ENCODE measurements around the gene LYZL4.

LYZL4 gene

GRCh38 chr3:42412526-42413155 lies 2.2 kb upstream of the LYZL4 start:
- no peak overlapping the region for H2AFZ ChIP-seq (ENCODE audit: low read depth, low read length)
- peaks cover 3% of the 10 kb centered on the region for H3K27me3 ChIP-seq (ENCODE audit: insufficient read depth, low read length)
- no peaks in the 10 kb centered on the region for H3K36me3 ChIP-seq (ENCODE audit: insufficient read depth, low read length)
- H3K4me3 ChIP-seq (ENCODE audit: low read length) = no peak overlapping the region
- no peaks in the 10 kb centered on the region for H3K9me3 ChIP-seq (ENCODE audit: low read length)
- no peaks in the 10 kb centered on the region for H3K4me1 ChIP-seq (ENCODE audit: insufficient read depth, low read length)

- Histone ChIP-seq H3K36me3 (ENCODE audit: insufficient read depth, low read length) (no peaks in the 10 kb centered on the region), H2AFZ (ENCODE audit: low read depth, low read length) (no peak overlapping the region), H3K4me1 (ENCODE audit: insufficient read depth, low read length) (no peaks in the 10 kb centered on the region), H3K9me3 (ENCODE audit: low read length) (no peaks in the 10 kb centered on the region), H3K4me3 (ENCODE audit: low read length) (no peak overlapping the region), H3K27me3 (ENCODE audit: insufficient read depth, low read length) (no peaks in the 10 kb centered on the region)
These were observed 1.0 kb upstream of the LYZL4 start for GRCh38 chr3:42411429-42411828.

DNA sequence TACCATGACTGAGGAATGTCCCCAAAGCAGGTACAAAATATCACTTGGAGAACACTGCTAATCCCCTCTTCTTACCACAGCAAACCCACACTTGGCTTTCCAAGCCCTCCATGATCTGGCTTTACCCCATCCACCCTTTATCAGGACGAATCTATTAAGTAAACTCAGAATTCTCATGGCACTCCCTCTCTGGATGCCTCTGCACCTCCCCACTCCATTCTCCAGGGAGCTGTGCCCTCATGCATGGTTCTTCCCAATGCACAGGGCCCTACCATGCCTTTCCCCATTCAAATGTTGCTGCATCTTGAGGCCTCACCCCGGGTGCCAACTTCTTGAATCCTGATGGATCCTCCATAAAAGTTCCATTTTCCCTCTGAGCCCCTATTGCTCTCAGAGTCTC lies 2.3 kb downstream of the LYZL4 start:
- H3K4me1 ChIP-seq (ENCODE audit: insufficient read depth, low read length) = no peaks in the 10 kb centered on the region
- H3K36me3 ChIP-seq (ENCODE audit: insufficient read depth, low read length) = no peaks in the 10 kb centered on the region
- no peaks in the 10 kb centered on the region for H3K27me3 ChIP-seq (ENCODE audit: insufficient read depth, low read length)
- H3K4me3 ChIP-seq (ENCODE audit: low read length) = no peak overlapping the region
- no peak overlapping the region for H2AFZ ChIP-seq (ENCODE audit: low read depth, low read length)
- no peaks in the 10 kb centered on the region for H3K9me3 ChIP-seq (ENCODE audit: low read length)

DNA sequence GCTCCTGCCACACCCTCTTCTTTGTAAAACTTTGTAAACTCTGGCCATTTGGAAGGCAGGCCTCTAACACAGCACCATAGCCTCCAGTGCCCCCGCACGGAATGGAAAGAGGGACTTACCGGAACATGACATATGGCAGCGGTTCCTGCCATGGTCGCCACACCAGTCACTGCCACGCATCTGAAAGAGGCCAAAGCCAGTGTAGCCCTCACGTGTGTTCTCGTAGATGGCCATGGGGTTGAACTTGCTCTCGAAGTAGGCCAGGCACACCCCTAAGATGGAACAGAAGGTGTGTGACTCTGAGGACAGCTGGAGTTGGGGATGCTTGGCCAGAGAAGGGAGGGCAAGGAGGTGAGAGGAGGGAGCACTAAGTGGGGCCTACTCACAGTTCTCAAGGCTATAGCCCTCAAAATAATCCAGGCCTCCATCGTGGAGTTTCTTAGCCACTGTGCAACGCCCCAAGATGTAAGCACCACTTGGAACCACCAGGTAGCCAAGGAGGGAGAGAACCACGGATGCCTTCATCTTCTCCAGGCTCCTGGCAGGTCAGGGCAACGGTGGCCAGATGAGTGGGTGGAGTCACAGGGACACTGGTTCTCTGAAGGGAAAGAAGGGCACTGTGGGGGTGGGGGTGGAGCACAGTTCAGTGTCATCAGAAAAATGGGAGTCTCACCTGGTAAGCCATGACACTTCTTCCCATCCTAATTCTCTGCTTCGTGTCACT lies 3.5 kb downstream of the LYZL4 start:
- H3K36me3 ChIP-seq (ENCODE audit: insufficient read depth, low read length) = no peaks in the 10 kb centered on the region
- H3K4me3 ChIP-seq (ENCODE audit: low read length) = no peak overlapping the region
- H3K4me1 ChIP-seq (ENCODE audit: insufficient read depth, low read length) = no peaks in the 10 kb centered on the region

GRCh38 chr3:42405857-42406256 lies 4.6 kb downstream of the LYZL4 start:
- Histone ChIP-seq H2AFZ (ENCODE audit: low read depth, low read length) (no peak overlapping the region), H3K27me3 (ENCODE audit: insufficient read depth, low read length) (no peaks in the 10 kb centered on the region), H3K9me3 (ENCODE audit: low read length) (no peaks in the 10 kb centered on the region), H3K36me3 (ENCODE audit: insufficient read depth, low read length) (no peaks in the 10 kb centered on the region), H3K4me3 (ENCODE audit: low read length) (no peak overlapping the region), H3K4me1 (ENCODE audit: insufficient read depth, low read length) (no peaks in the 10 kb centered on the region)

More for the DNA sequence above, 3.5 kb downstream of the LYZL4 start:
- Histone ChIP-seq H3K27me3 (ENCODE audit: insufficient read depth, low read length) (no peaks in the 10 kb centered on the region), H2AFZ (ENCODE audit: low read depth, low read length) (no peak overlapping the region), H3K9me3 (ENCODE audit: low read length) (no peaks in the 10 kb centered on the region)

DNA sequence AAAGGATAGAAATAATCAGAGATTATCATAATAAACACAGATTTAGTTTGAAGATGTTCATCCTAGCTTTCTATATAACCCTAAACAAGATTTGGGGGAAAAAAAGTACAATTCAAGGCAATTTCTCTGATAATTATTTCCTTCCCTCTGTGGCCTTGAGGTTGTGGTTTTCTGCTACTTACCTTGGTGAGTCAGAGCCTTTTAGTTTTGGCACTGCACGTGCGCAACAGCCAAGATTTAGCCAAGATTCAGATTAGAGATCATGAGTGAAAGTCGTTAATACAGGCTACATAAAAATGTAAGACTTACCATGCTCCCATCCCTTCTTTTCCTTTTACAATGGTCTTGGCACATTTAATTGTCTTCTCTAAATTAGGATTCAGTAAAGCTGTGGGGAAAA lies 6.7 kb downstream of the LYZL4 start:
- Histone ChIP-seq H2AFZ (ENCODE audit: low read depth, low read length) (no peak overlapping the region), H3K4me1 (ENCODE audit: insufficient read depth, low read length) (no peaks in the 10 kb centered on the region), H3K9me3 (ENCODE audit: low read length) (no peaks in the 10 kb centered on the region), H3K4me3 (ENCODE audit: low read length) (no peak overlapping the region), H3K27me3 (ENCODE audit: insufficient read depth, low read length) (no peaks in the 10 kb centered on the region), H3K36me3 (ENCODE audit: insufficient read depth, low read length) (no peaks in the 10 kb centered on the region)

- no peak overlapping the region for H3K4me3 ChIP-seq (ENCODE audit: low read length)
- H3K9me3 ChIP-seq (ENCODE audit: low read length) = no peaks in the 10 kb centered on the region
- no peak overlapping the region for H2AFZ ChIP-seq (ENCODE audit: low read depth, low read length)
- no peaks in the 10 kb centered on the region for H3K36me3 ChIP-seq (ENCODE audit: insufficient read depth, low read length)
- H3K27me3 ChIP-seq (ENCODE audit: insufficient read depth, low read length) = no peaks in the 10 kb centered on the region
- H3K4me1 ChIP-seq (ENCODE audit: insufficient read depth, low read length) = no peaks in the 10 kb centered on the region
These were observed 7.9 kb downstream of the LYZL4 start for GRCh38 chr3:42402394-42403096.

- H2AFZ ChIP-seq (ENCODE audit: low read depth, low read length) = no peak overlapping the region
- no peak overlapping the region for H3K4me3 ChIP-seq (ENCODE audit: low read length)
- no peaks in the 10 kb centered on the region for H3K27me3 ChIP-seq (ENCODE audit: insufficient read depth, low read length)
- no peaks in the 10 kb centered on the region for H3K36me3 ChIP-seq (ENCODE audit: insufficient read depth, low read length)
- no peaks in the 10 kb centered on the region for H3K9me3 ChIP-seq (ENCODE audit: low read length)
- H3K4me1 ChIP-seq (ENCODE audit: insufficient read depth, low read length) = no peaks in the 10 kb centered on the region
These were observed 12.3 kb downstream of the LYZL4 start for GRCh38 chr3:42398080-42398479.

- Histone ChIP-seq H3K9me3 (ENCODE audit: low read length) (no peaks in the 10 kb centered on the region), H3K36me3 (ENCODE audit: insufficient read depth, low read length) (no peaks in the 10 kb centered on the region), H3K4me1 (ENCODE audit: insufficient read depth, low read length) (no peaks in the 10 kb centered on the region), H3K4me3 (ENCODE audit: low read length) (no peak overlapping the region), H3K27me3 (ENCODE audit: insufficient read depth, low read length) (no peaks in the 10 kb centered on the region), H2AFZ (ENCODE audit: low read depth, low read length) (no peak overlapping the region)
These were observed 12.8 kb downstream of the LYZL4 start for GRCh38 chr3:42397644-42398043.

GRCh38 chr3:42394579-42395288 lies 15.7 kb downstream of the LYZL4 start:
- Histone ChIP-seq H3K36me3 (ENCODE audit: insufficient read depth, low read length) (no peaks in the 10 kb centered on the region), H3K4me1 (ENCODE audit: insufficient read depth, low read length) (no peaks in the 10 kb centered on the region), H3K4me3 (ENCODE audit: low read length) (no peak overlapping the region), H2AFZ (ENCODE audit: low read depth, low read length) (no peak overlapping the region), H3K9me3 (ENCODE audit: low read length) (no peaks in the 10 kb centered on the region), H3K27me3 (ENCODE audit: insufficient read depth, low read length) (no peaks in the 10 kb centered on the region)

DNA sequence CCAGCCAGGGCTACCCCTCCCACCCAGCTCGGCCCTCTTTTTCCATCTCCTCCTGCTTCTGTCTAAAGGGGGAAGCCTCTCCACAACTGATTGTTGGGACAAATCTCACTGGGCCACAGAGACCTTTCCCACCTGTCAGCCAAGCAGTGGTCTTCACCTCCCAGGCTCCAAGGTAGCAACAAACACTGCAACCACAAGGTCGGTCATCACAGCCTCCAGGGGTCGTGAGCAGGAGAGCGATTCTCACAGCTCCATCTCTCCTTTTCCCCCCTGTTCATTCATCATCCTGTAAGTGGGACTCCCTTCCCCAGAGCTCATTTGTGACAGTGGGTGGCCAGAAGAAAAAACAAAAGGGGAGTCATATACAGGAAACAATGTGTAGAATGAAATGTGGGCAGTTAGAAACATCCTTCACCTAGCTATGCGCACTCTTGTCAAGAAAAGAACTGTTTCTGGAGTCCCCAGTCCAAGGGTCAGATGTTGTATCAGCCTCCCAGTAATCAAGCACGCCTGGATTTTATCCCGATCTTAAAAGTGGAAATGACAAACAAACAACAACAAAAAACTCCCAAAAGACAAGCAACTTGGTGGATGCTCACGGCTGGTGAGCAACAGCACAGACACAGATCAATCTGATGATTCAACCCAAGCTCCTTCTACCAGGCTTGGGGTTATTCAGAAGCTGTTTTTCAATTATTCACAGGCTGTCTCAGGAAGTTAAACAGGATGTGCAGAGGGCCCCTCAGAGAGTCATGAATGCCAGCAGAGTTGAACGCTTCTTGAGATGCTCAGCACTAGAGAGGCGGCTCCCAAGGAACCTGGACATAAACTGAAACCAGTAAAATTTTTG lies 22.4 kb downstream of the LYZL4 start:
- H3K36me3 ChIP-seq (ENCODE audit: insufficient read depth, low read length) = no peaks in the 10 kb centered on the region
- H3K9me3 ChIP-seq (ENCODE audit: low read length) = no peaks in the 10 kb centered on the region

GRCh38 chr3:42381551-42382082 lies 28.8 kb downstream of the LYZL4 start:
- Histone ChIP-seq H3K4me3 (ENCODE audit: low read length) (no peak overlapping the region), H3K36me3 (ENCODE audit: insufficient read depth, low read length) (no peaks in the 10 kb centered on the region), H3K4me1 (ENCODE audit: insufficient read depth, low read length) (no peaks in the 10 kb centered on the region), H3K9me3 (ENCODE audit: low read length) (no peaks in the 10 kb centered on the region), H2AFZ (ENCODE audit: low read depth, low read length) (no peak overlapping the region), H3K27me3 (ENCODE audit: insufficient read depth, low read length) (no peaks in the 10 kb centered on the region)

More for the DNA sequence above, 22.4 kb downstream of the LYZL4 start:
- no peaks in the 10 kb centered on the region for H3K27me3 ChIP-seq (ENCODE audit: insufficient read depth, low read length)
- no peak overlapping the region for H3K4me3 ChIP-seq (ENCODE audit: low read length)
- no peak overlapping the region for H2AFZ ChIP-seq (ENCODE audit: low read depth, low read length)
- no peaks in the 10 kb centered on the region for H3K4me1 ChIP-seq (ENCODE audit: insufficient read depth, low read length)
